Testis (tissue), 2 donors: ENCODE results near the gene TCHHL1.

Experiments used
- POLR2A ChIP-seq: fragments of 450-650 bp; IDR thresholded peaks from one replicate; pipeline ENCODE4 v1.6.1; 2017; ENCODE audit warnings: antibody characterized with exemption, mild to moderate bottlenecking, moderate library complexity
- TF ChIP-seq, protein P1 (sequence below), 3 experiments: fragments of 450-650 bp in 2 of 3; fragments of 200-600 bp in 1 of 3; sonication (generic) in 1 of 3; IDR thresholded peaks; one replicate each; pipeline ENCODE4 v1.5.1; 2016 to 2019; ENCODE audit warnings: antibody characterized with exemption in 3 of 3, mild to moderate bottlenecking in 2 of 3, moderate library complexity in 1 of 3

DNA sequence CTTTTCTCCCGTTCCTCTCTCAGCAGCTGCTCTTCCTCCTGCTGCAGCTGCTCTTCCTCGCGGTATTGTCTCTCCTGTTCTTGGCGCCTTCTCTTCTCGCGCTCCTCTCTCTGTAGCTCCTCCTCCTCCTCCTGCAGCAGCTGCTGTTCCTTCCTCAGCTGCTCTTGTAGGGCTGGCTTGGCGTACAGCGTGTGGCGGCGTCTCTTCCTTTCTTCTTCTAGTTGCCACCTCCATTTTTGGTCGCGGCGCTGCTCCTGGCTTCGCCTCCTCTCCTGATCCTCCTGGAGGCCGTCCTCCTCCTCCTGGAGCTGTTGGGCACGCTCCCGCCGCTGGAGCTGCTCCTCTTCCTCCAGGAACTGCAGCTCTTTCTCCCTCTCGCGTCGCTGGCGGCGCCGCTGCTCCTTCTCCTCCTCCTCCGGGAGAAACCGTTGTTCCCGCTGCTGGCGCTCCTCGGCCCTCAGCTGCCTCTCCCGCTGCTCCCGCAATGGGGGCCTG is 21.5 kb upstream of the TCHHL1 start:
- TF ChIP-seq POLR2A, result no peak
- TF ChIP-seq, protein P1, sequence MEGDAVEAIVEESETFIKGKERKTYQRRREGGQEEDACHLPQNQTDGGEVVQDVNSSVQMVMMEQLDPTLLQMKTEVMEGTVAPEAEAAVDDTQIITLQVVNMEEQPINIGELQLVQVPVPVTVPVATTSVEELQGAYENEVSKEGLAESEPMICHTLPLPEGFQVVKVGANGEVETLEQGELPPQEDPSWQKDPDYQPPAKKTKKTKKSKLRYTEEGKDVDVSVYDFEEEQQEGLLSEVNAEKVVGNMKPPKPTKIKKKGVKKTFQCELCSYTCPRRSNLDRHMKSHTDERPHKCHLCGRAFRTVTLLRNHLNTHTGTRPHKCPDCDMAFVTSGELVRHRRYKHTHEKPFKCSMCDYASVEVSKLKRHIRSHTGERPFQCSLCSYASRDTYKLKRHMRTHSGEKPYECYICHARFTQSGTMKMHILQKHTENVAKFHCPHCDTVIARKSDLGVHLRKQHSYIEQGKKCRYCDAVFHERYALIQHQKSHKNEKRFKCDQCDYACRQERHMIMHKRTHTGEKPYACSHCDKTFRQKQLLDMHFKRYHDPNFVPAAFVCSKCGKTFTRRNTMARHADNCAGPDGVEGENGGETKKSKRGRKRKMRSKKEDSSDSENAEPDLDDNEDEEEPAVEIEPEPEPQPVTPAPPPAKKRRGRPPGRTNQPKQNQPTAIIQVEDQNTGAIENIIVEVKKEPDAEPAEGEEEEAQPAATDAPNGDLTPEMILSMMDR (IDR thresholded peaks at IDR 0.05), result no peak
